Measurements from ENCODE around the gene XPA.
"Not testable (repeated sequence)": the region's sequence is repeated elsewhere in the genome, so short reads cannot be mapped to it uniquely, and the experiment has no call there.

The XPA gene

DNA sequence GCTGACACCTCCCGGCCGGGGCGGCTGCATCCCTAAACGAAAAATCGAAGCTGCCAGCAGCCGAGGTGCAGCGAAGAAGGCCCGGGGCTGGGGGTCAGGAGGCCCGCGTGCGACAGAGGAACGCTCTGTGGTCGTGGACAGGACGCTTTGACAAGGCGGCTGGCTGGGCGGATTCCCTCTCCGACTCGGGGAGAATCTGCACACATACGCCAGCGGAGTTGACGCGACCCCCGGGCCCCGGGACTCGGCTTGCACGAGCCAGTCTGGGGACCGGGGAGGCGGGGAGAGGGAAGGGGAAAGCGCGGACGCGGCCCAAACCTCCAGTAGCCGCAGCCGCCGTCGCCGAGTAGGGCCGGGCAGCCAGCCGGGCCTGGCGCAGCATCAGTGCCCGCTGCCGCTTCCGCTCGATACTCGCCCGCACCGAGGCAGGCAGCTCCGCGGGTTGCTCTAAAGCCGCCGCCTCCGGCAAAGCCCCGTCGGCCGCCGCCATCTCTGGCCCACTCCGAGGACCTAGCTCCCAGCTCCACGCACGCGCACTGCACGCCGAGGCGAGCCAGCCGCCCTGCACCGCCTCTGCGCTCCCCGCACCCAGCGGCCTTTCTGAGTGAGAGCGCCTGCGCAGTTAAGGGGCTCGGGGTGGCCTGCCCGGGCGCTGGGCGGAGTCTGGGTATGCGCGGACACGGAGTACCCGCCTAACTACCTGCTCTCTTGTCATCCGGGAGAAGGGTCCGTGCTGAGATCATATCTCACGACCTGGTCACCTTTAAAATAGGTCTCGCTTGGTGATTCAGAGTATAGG lies at the start of gene XPA:
XPA (minus strand) TSS at position 538 of the 799 bp plus-strand sequence; CDS start at position 490, 48 bp downstream.
- H3K36me3 ChIP-seq (ENCODE audit: control insufficient read depth, insufficient read depth, low read length), result no peaks in the 10 kb centered on the region
- TF ChIP-seq, protein P1, sequence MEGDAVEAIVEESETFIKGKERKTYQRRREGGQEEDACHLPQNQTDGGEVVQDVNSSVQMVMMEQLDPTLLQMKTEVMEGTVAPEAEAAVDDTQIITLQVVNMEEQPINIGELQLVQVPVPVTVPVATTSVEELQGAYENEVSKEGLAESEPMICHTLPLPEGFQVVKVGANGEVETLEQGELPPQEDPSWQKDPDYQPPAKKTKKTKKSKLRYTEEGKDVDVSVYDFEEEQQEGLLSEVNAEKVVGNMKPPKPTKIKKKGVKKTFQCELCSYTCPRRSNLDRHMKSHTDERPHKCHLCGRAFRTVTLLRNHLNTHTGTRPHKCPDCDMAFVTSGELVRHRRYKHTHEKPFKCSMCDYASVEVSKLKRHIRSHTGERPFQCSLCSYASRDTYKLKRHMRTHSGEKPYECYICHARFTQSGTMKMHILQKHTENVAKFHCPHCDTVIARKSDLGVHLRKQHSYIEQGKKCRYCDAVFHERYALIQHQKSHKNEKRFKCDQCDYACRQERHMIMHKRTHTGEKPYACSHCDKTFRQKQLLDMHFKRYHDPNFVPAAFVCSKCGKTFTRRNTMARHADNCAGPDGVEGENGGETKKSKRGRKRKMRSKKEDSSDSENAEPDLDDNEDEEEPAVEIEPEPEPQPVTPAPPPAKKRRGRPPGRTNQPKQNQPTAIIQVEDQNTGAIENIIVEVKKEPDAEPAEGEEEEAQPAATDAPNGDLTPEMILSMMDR (IDR thresholded peaks at IDR 0.05; ENCODE audit: insufficient read depth, low read length, poor library complexity, severe bottlenecking), result no peak
- peak; percentile 96 for DNase-seq (ENCODE audit: extremely low read depth, insufficient read length)

DNA sequence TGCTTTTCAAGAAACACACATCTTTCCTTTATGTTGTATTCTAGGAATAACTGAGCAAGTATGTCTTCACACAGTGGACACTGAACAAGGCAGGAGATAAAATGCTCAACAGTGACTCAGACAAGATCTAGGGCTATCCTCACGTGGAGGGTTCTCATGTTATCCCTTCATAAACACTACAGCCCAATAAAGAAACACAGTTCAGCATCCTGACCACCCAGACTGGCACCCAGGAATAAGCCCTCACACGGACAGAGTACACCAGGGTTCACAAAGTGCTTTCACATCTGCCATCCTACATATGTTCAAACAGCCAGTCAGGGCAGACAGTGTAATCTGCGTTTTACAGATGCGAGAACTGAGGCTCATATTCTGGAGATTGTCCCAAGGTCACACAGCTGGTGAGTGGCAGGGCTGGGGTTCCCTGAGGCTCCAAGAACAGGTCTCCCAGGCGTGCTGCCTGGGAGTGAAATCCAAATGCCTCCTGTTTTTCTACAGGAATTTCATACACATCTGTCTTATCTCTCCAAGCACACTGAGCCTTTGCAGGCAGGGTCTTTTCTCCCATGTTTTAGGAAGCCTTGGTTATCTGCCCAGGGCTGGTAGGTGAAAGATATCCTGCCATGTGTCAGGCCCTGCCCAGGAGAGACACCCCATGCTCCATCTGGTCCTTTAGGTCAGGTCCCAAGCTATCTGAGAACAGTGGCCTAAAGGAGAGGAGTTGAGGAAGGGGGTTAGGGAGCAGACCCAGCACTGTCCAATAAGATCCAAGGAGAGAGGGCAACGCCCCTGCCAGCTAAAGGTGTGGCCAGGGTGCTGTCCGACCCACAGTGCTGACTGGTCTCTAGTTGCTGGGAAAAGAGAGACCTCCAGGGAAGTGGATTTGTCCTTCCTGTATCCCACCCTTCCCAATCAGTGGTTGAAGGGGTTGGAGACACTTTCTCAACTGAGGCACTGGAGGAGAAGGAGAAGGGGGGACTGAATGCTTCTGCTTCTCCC lies 47.9 kb upstream of the XPA start:
- no peaks in the 10 kb centered on the region; the same call in 1 of the 2 replicates for H3K27me3 ChIP-seq (replicated peaks; ENCODE audit: control insufficient read depth, insufficient read depth, low read length)
- no peak overlapping the region for H3K4me3 ChIP-seq (replicated peaks; ENCODE audit: low read depth, low read length)
- TF ChIP-seq, protein P1 (IDR thresholded peaks at IDR 0.05; ENCODE audit: insufficient read depth, low read length, poor library complexity, severe bottlenecking), result no peak
- no peaks in the 10 kb centered on the region for H3K36me3 ChIP-seq (ENCODE audit: control insufficient read depth, insufficient read depth, low read length)
- no peak for DNase-seq (ENCODE audit: extremely low read depth, insufficient read length)

More for the DNA sequence above, at the start of gene XPA:
- Histone ChIP-seq H3K27me3 (replicated peaks; ENCODE audit: control insufficient read depth, insufficient read depth, low read length) (no peaks in the 10 kb centered on the region), H3K4me3 (replicated peaks; ENCODE audit: low read depth, low read length) (peak within 1 kb of the TSS; percentile 84)

DNA sequence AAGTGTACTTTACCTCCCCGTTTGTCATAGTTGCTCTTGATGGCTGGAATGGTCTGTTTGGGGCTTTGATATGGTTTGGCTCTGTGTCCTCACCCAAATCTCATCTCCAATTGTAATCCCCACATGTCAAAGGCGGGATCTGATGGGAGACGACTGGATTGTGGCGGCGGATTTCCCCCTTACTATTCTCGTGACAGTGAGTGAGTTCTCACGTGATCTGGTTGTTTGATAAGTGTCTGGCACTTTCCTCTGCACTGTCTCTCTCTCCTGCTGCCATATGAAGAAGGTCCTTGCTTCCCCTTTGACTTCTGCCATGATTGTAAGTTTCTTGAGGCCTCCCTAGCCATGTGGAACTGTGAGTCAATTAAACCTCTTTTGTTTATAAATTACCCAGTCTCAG lies 46.9 kb upstream of the XPA start:
- not testable (repeated sequence) for H3K4me3 ChIP-seq (replicated peaks; ENCODE audit: low read depth, low read length); H3K36me3 ChIP-seq (ENCODE audit: control insufficient read depth, insufficient read depth, low read length); DNase-seq (ENCODE audit: extremely low read depth, insufficient read length); H3K27me3 ChIP-seq (replicated peaks; ENCODE audit: control insufficient read depth, insufficient read depth, low read length)

DNA sequence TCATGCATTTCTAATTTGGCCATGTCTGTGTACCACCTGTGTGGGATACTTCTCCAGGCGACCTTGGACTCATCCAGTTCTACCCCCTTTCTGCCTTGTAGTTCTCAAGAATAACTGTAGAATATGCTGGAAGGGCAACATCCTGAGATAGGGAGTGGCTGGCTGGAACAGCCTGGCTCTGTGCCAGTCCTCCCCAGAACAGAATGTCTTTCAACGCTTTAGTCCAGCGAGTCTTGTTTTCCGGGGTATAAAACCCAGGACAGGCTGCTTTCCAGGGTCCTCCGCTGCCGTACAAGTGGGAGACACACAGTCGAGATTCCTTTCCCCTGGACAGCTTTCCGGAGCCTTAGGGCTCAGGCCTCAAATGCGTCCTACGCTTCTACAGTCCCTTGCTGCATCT lies 45.4 kb upstream of the XPA start:
- H3K27me3 ChIP-seq (replicated peaks; ENCODE audit: control insufficient read depth, insufficient read depth, low read length), result no peaks in the 10 kb centered on the region; the same call in 1 of the 2 replicates
- TF ChIP-seq, protein P1 (IDR thresholded peaks at IDR 0.05; ENCODE audit: insufficient read depth, low read length, poor library complexity, severe bottlenecking), result no peak

GRCh38 chr9:97741947-97742346 lies 44.8 kb upstream of the XPA start:
- TF ChIP-seq, protein P1 (IDR thresholded peaks at IDR 0.05; ENCODE audit: insufficient read depth, low read length, poor library complexity, severe bottlenecking), result no peak
- H3K27me3 ChIP-seq (replicated peaks; ENCODE audit: control insufficient read depth, insufficient read depth, low read length), result no peaks in the 10 kb centered on the region; the same call in 1 of the 2 replicates
- H3K4me3 ChIP-seq (replicated peaks; ENCODE audit: low read depth, low read length), result no peak overlapping the region
- H3K36me3 ChIP-seq (ENCODE audit: control insufficient read depth, insufficient read depth, low read length), result no peaks in the 10 kb centered on the region
- no peak for DNase-seq (ENCODE audit: extremely low read depth, insufficient read length)

More for the DNA sequence above, 45.4 kb upstream of the XPA start:
- Histone ChIP-seq H3K4me3 (replicated peaks; ENCODE audit: low read depth, low read length) (no peak overlapping the region), H3K36me3 (ENCODE audit: control insufficient read depth, insufficient read depth, low read length) (no peaks in the 10 kb centered on the region)
- DNase-seq (ENCODE audit: extremely low read depth, insufficient read length), result no peak

Measured in GM06990 (cell line).